M059J (cell line): Measurements from ENCODE around the gene CMTM4. TPM values are rescaled to one million over a fixed set of nuclear protein-coding genes. Genes with fewer than 3 reads are reported as not detected.

ENCODE experiments used
- DNase-seq: peaks from one replicate; pipeline ENCODE4 v3.0.0-alpha.2; 2012; ENCODE audit warnings: low read depth
- total RNA-seq: library from RNA; depleted of rRNA; stranded (reverse); fragments of >200 nt; shearing (Covaris generic); gene quantifications from 2 replicates; pipeline ENCODE4 v1.2.3, GENCODE V29; 2014

Gene CMTM4
- total RNA-seq, 1 experiment from 2014 or later = 18.4 TPM

GRCh38 chr16:66673691-66674090 is 22.9 kb downstream of the CMTM4 start:
- no peak for DNase-seq

DNA sequence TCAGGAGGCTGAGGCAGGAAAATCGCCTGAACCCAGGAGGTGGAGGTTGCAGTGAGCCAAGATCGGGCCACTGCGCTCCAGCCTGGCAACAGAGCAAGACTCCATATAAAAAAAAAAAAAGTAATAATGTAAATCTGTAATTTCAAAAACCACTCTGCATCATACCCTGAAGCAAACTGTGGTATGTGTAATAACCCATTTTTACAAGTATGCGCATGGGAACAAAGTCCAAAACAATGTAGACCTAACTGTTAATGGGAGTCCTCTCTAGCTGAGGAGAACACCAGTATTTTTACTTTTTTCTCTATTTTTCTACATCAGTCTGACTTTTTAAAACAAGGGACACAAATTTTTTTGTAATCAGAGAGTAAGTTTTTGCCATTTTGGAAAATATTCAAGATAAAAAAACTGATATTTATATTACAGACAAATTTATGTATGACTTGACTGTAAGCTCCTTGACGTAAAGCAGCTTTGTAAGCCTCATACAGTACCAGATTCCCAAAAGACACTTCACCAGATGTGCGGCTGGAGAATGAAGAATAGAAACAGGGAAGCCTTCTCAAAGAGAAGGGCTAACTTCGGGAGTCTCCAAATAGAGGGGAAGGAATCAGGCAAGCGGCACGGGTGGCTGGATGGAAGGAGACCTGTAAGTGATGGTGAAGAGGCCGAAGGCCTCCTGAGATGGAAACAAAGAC is 25.7 kb downstream of the CMTM4 start:
- no peak for DNase-seq

DNA sequence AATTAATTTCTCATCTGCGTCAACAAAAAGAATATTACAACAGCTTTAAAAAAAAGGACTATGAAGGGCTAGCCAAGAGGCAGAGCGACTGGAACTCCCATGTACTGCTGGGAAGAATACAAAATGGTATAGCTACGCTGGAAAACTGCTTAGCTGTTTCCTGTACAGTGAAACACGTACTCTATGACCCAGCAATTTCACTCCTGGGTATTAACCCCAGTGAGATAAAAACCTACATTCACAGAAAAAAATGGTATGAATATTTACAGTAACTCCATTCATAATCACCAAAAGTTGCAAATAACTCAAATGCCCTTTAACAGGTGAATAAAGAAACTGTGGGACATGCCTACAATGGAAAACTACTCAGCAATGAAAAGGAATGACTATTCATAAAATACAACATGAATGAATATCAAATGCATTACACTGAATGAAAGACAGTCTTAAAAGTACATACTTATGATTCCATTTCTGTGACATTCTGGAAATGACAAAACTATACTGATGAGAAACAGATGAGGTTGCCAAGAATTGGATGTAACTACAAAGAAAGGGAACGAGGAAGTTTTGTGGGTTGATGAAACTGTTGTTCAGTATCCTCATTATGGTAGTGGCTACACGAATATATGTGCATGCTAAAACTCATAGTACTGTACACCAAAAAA is 27.6 kb downstream of the CMTM4 start:
- no peak for DNase-seq

- no peak for DNase-seq
These were observed 28.6 kb downstream of the CMTM4 start for GRCh38 chr16:66667944-66668343.

- peak; percentile 48 for DNase-seq
These were observed 33.9 kb downstream of the CMTM4 start for GRCh38 chr16:66662445-66663194.

GRCh38 chr16:66661671-66662346 is 34.7 kb downstream of the CMTM4 start:
- peak; percentile 43 for DNase-seq

DNA sequence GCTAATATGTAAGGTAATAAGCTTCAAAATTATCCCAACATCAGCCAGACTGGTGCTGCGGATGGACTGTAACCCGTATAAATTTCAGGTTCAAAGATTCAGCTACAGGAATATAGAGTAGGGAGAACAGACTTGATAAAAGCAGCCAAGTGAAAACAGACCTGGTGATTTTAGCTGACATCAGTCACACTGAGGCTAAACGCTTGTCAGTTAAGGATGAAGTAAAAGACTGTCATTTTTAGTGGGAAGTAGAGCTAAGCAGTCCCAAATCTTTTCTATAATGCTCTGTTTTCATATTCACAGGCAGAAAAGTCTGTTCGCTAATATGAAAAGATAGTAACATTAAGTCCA is 35.4 kb downstream of the CMTM4 start:
- DNase-seq = no peak

GRCh38 chr16:66660422-66661209 is 35.9 kb downstream of the CMTM4 start:
- DNase-seq = peak; percentile 93

DNA sequence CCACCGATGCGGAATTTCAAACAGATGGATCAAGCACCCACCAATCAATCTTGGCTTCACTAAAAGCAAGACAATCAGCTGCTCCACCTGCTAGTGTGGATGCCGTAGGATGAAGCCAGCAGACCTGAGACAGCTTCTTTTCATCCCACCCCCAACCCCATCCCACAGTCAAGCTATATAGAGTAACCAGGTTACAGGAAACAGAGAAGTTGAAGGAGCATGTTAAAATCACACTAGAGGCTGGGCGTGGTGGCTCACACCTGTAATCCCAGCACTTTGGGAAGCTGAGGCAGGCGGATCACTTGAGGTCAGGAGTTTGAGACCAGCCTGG is 37.7 kb downstream of the CMTM4 start:
- DNase-seq = no peak

DNA sequence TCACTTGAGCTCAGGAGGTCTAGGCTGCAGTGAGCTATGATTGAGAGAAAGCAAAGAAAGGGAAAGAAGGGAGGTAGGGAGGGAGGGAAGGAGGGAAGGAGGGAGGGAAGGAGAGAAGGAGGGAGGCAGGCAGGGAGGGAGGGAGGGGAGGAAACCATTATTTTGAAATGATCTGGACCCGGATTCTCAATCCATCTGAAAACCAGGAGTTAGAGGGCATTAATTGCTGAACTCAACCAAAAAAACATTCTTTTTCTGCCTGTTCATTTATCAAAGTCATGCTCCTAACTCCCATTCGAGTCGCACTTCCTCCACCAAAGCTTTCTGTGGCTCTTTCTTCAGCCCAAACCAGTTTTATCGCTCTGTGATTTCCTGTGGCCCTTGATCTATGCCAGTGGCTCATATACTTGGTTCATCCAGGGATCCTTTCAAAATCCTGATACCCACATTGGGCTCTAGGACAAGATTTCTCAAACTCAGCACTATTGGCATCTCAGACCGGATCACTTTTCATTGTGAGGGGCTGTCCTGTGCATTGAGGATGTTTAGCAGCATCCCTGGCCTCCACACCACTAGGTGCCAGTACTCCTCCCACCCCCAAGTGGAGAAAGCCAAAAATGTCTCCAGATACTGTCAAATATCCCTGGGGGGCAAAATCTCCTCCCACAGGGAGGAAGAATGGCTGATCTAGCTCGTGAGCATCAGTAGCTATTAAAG is 38.2 kb downstream of the CMTM4 start:
- DNase-seq = no peak

GRCh38 chr16:66656547-66656946 is 40.0 kb downstream of the CMTM4 start:
- no peak for DNase-seq

- no peak for DNase-seq
These were observed 42.8 kb downstream of the CMTM4 start for GRCh38 chr16:66653581-66654350.

DNA sequence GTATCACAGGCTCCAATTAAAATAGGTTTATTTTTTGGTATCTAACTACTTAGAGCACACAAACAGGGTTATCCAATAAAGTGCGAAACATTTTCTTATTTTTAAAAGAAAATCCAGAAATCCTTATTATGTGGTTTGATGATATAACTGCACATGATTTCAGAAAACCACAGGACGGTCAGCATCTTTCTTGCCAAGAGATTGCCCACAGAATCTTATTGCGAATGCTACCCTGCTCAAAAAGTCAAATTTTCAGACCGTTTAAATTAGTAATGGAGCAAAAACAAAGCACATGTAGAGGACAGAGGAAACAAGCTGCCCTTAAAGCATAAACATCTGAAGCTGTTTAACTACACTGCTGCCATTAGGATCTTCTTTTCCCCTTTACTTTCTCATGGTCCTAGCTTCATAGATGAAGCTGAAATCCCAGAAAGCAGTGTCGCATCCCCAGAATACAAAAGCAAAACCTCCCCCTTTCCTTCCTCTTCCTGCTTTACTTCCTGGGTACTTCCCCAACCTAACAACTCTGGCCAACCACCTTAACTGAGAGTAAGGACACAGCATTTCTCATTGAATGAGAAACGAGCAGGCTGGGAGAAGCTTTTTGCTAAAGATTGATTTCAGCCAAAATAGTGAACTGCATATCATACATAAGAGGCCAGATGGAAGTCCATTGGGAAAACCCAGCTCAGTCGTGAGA is 43.7 kb downstream of the CMTM4 start:
- DNase-seq = no peak

GRCh38 chr16:66651965-66652364 is 44.6 kb downstream of the CMTM4 start:
- no peak for DNase-seq

DNA sequence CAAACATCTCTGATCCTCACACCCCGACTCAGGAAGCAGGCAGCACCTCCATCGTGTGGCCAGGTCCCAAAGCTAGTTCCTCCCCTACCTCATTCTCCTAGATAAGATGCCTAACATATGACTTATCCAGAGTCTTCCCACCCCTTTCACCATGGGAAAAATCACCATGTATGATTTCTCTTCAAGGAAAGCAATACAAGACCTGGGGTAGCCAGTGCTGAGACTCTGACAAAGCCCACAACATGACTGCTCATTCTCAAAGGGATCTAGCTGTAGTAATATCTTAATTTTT is 45.1 kb downstream of the CMTM4 start:
- DNase-seq = peak; percentile 39

- peak; percentile 84 for DNase-seq
These were observed 45.7 kb downstream of the CMTM4 start for GRCh38 chr16:66650707-66651473.

DNA sequence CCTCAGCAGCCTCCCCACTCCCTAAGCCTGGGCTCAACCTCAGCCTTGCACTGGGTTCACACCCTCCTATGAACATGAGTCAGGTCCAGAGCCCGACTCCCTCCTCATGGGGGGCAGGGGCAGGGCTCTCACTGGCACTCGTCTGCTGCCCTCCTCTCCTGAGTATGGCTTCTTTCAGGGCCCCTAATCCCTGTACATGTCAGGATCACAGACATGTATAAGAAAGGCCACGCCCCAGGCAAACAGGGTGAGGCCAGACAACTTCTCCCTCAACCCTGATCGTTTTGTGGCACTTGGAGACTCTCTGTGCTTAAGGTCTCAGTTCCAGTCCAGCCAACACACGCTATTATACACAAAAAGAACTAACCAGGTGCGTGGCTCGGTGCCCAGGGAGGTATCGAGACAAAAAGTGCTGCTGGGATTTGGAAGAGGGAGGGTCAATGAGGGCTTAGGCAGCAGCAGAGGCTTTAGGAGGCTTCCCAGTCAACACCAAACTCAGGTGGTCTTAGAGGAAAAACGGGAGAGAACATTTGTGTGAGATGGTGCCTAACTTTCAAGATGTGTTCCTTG is 46.8 kb downstream of the CMTM4 start:
- no peak for DNase-seq

GRCh38 chr16:66649167-66649566 is 47.4 kb downstream of the CMTM4 start:
- DNase-seq = no peak

DNA sequence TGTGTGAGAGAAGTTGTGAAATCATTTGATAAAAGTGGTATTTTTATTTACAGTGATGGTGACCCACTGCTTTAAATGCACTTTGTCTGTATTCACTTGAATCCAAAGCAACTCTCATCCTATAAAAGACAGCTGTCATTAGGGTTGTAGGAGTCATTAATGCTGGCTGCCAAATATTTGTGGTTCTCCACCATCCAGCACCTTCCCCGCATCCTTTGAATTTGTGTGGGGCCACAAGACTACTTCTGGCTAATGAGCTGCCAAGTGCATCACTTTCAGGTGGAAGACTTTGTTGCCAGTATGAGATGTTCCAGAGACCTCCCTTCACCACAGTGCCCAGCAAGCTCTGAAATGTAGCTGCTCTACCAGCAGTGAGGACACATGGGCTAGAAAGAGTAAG is 48.7 kb downstream of the CMTM4 start:
- peak; percentile 9 for DNase-seq
